GM18867 (cell line): ENCODE data around the gene CCDC88C.

ENCODE experiments used
- ATAC-seq: cut with Tn5 transposase; IDR thresholded peaks from one replicate; pipeline ENCODE4 v1.9.1; 2021; ENCODE audit warnings: mild to moderate bottlenecking, moderate library complexity; ENCODE audit not compliant: unreplicated experiment

The CCDC88C gene

DNA sequence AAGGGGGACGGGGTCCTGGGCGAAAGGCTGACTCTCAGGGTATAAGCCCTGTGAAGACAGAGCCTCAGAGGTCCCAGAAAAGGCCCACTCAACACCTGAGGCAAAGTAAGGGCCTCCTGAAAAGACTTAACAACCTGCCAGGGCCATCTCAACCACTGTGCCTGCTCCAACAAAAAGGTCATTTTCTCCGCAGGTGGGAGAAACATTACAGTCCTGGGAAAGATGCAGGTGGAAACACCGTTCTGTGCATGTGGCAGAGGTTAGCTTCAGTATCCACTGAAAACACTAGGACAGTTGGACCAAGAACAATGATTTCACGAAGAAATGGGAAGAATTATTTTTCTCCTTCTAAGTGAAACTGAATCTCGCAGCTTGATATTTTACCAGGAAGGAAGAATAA is 50.9 kb downstream of the CCDC88C start:
- ATAC-seq: no peak

DNA sequence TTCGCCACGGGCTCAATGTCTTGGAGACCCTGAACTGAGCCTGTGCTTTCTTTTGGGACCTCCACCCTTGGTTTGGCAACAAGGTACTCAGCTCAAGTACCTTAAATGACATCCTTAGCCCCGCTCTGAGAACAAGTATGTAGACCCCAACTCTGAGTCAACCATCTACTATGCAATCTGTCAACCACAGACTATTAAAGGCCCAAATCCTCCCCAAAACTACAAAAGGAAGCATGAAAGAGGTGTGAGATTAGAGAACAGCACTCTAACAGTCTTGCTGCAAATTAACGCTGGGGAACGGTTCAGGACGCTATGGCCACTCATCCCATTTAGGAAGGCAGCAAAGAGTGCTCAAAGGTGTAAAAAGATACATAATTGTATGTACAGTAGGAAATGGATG is 52.1 kb downstream of the CCDC88C start:
- ATAC-seq: no peak

DNA sequence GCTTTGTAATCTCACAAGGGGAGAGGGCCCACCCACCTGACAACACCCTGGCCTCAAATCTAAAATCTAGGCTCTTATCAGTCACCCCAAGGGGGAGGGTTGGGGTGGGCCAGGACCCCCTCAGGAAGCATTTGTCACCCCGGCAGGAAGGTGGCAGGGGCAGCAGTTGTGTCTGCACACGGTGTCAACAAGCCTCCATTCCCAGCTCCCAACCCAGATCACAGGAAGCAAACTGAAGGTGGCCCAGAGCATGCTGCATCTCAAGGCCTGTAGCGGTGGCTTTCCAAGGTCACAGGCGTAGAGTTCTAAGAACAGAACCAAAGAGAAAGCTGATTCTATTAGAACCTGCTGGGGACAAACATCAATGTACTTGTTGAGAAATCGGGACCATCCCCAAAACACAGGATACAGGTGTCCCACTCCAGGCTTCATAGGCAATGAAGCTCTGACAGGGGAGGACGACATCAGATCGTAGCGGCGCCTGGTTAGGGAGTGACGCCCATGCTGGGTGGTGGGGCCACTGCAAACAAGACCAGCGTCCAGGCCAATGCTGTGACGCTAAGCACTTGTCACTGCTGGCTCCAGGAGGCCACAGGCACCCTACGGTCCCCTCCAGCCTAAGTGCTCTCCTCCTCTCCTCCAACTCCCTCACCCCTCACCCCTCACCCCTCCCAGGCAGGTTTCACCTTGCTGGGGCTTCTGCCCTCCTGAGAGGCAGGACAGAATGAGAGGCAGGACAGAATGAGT is 52.9 kb downstream of the CCDC88C start:
- ATAC-seq: no peak

DNA sequence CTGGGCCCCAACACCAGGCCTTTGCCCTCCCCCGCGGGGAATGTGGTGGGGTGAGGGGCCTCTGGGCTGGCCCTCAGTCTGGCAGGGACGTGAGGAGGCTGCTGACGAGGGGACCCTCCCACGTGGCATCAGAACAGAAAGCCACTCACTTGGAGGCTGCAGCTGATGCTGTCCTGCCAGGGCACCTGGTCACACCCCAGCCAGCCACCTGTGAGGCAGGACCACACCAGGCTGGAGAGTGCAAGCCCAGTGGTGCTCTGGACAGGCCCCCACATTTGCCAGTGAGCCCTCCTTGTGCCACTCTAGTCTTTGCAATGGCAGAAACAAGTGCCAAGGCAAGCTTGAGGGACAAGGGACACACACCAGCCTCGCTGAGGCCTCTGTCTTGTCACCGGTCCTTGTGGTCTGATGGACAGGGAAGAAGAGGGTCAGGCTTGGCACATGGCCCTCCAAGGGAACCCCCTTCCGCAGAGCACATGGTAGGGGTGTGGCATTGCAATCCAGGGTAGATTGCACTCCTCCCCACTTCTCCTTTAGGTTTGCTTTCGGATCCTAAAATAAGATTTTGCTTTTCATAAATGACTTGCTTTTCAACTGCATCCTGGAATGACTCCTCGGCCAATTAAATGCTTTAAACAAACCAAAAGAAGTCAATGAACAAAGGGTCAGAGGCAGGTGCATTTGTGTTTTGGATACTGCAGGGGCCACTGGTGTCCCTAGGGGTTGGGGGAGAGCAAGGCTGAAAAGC is 53.7 kb downstream of the CCDC88C start:
- peak; percentile 39 for ATAC-seq

DNA sequence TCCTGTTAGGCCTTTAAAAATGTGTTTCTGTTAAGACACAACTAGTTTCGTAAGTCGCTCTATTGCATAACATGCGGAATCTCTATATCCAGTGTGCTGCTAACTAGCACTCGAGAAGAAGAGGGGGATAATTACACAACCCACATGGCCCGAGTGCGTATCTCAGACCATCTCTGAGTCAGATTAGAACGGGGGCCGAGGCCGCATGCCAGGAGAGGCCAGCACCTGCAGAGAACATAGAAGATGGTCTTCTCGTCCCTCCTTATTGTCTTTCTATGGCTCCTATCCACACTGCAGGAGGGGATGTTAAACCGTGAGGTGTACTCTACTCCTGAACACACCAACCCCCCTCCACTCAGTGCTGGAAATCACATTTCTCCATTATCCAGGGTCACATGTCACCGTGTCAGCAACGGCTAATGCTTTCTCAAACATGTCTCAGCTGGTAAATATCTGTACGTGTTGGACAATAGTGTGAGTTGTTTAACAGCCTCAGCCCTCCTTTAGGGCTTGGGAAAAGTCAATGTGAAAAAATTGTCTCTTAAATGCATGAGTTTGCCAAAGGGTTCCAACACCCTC is 56.3 kb downstream of the CCDC88C start:
- ATAC-seq: no peak

DNA sequence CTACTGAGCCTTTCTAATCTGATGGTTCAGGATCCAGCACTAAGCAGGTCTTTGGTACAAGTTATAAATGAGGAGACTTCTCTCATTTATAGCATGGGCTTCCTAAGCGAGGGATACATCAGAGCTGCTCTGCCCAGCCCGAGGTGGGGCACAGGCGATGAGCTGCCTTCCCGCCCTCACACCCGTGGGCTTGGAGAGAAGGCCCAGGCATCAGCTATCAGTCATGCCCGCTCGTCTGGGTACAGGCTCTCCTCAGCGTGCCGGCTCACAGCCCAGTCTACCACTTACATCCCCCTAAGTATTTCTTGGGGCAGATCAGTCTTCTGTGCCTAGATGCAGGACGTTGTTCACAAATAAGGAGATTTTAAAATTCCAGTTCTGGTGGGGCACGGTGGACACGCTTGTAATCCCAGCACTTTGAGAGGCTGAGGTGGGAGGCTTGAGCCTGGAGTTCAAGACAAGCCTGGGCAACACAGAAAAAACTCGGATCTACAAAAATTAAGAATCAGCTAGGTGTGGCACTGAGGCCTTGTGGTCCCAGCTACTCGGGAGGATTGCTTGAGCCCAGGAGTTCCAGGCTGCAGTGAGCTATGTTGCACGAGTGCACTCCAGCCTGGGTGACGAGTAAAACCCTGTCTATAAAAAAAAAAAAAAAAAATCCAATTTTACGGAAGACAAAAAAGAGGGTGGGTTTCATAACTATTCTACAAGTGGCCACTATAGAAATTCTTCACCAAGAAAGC is 57.0 kb downstream of the CCDC88C start:
- ATAC-seq: no peak

DNA sequence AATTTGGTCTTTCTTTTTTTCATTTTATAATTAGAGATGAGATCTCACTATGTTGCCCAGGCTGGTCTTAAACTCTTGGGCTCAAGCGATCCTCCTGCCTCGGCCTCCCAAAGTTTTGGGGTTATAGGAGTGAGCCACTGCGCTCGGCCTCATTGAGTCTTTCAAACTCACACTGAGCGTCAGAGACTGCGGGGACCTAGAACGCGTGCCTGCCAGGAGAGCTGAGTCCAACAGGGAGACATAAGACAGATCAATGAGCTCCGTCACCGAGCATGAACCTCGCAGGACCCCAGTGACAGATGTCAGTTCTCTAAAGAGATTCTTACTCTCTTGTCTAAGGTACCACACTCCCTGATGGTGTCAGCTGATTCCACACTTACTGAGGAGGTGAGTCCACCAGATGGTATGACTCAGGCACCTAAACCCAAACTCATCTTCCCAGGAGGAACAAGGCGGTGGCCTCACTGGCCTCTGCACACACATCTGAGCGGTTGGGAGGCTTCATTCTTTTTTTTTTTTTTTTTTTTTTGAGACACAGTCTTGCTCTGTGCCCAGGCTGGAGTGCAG is 58.9 kb downstream of the CCDC88C start:
- no peak for ATAC-seq

DNA sequence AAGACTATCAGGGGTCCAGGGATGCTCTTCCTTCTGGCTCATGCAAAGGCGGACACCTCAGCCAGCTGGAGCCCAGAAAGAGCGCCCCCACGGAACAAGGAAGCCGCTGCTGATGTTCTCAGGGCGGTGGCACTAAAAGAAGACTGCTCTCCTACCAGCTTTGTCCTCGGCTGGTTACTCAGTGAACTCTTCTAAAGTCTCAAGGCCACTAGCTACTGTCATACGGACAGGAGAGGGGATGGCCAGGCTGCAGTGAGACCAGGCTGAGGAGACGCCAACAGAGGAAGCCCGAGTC is 59.6 kb downstream of the CCDC88C start:
- ATAC-seq: no peak

DNA sequence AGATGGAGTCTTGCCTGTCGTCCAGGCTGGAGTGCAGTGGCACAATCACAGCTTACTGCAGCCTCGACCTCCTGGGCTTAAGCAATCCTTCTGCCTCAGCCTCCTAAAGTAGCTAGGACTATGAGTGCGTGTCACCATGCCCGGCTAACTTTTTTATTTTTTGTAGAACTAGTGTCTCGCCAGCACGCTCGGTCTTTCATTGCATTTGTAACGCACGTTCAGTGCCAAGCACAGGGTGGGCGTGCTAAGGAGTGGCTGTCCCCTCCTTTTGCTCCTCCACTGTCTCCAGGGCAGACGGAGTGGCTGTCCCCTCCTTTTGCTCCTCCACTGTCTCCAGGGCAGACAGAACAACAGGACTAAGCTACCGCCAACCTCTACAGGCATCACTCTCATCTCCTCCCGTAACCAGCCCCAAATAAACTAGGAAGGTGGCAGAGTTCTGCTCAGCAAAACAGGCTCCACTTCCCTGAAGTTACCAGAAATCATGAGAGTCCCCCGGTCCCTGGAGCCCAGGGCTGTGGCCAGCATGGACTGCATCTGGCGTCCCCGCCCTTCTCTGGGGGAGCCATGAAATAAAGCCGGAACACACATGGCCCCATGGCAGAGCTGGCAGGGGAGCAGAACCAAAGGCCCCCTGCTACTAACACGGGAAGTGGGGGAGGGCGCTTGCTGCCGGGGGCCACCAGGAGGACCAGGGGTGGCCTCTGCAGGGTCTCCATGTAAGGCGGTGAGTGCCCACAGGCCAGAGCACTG is 60.2 kb downstream of the CCDC88C start:
- no peak for ATAC-seq

DNA sequence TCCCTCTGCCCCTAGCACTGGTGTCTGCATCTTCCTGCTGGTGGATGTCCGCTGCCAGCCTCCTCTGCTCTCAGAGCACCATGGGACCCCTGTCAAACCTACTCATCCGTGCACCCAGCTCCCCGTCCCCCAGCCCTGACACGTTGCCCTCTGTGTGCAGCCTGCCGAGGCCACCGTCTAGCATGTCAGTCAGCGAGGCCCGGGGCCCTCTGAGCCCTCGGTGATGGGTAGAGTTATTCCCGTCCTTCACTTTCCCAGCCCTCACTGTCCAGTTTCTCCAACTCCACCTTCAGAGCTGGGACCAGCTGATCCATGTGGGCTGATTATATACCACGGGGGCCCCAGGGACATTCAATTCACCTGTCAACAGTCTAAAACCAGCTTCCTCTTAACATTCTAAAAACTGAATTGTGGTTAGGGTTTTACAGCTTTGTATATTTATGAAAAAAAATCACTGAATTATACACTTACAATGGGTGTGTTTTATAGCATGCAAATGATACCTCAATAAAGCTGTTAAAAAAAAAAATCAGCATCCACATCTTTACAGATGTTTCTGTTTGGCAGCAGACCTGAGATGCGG is 61.3 kb downstream of the CCDC88C start:
- ATAC-seq: peak; percentile 35

DNA sequence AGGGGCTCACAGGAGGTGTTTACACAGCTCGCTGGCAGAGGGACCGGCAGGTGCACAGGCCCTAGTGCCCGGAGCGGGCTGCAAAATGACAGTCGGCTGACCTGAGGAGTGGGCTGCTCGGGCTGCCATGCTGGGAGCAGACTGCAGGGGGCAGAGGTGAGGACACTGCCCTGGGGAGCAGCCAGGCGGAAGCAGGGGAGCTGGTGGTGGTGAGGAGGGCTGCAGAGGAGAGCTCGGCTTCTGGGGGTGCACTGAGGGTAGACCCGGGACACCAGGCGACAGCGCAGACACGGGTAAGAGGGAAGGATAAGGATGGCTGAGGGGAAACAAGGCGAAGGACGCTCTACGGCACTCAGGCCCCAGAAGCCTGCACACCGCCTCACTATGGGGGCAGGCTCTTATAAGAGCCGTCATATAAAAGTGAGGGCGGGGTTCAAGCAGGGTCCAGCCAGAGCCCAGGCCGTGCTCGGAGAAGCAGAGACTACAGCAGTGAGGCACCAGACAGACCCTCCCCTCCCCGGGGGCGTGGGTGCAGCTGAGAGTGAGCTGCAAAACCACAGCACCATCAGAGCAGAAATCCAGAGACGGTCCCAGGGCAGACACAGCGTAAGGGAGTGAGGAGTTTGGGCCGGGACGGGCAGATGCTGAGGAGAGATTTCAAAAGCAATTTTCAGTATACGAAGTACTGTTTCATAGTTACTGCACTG is 62.5 kb downstream of the CCDC88C start:
- no peak for ATAC-seq

DNA sequence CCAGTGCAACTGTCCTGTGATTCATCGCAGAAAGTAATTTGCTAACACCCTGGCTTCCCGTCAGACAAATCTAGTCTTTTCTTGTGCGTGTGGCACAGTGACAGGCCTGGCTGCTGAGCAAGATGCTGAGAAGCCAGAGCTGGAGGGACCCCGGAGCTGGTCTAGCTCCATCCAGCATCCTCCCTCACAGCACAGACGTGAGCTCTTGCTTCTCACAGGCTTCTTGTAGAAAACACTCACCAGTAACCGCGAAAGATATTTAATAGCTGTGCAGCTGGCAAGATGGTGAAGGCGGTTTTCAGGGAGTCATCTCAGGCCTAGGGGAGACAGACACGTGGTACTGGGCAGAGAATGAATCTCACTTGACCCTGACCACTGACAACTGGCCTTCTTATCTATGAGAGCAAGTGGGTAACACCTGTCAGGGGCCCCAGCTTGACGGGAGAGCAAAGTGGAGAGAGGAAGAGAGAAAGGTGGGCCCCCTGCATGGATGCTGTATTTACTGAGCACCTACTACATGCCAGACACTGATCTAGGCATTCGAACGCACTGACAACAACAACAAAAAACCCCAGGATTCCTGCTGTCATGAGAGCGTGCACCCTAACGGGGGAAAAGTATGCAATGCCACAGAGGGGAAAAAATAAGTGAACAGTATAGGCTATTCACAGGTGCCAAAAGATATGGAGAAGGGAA is 63.3 kb downstream of the CCDC88C start:
- ATAC-seq: no peak

DNA sequence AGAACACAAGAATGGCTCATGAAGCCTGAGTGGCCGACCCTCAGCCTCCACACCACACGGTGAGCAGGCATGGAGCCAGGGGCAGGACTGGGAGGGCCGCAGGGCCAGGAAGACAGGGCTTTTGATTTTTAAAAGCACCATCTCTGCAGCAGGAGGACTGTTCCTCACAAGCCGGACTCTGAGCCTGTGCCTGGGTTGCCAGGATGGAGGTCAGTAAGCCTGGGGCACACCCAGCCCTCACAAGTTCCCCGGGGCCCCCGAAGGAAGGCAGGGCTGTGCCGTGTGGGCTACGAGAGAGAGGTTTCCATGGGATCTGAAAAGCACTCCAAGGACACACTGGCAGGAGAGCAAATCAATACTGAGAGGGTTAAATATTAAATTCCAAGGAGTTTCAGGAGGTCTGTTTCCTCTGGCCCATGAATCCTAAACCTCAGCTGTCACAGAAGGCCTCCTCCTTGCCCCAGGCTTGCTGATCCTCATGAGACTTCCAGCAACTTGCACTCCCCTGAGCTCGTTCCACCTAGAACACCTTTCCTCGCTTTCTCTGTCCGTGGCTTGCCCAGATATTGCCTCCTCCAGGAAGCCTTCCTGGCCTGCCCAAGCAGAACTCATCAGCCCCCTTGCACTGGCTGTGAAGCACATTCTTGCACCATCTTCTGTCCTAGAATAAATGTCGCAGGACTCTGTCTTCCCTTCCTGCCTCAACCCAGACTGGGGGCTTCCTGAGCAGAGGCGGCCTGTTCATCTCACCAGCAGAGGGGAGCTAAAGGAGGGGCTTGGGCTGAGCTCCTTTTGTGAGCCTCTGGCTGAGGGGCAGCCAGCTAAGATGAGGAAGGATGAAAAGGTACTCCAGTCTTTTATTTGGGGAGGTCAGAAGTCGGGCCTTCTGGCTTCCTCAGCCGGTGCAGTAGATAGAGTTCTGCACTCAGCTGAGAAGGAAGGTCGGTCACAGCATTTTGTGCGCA is 64.6 kb downstream of the CCDC88C start:
- no peak for ATAC-seq

DNA sequence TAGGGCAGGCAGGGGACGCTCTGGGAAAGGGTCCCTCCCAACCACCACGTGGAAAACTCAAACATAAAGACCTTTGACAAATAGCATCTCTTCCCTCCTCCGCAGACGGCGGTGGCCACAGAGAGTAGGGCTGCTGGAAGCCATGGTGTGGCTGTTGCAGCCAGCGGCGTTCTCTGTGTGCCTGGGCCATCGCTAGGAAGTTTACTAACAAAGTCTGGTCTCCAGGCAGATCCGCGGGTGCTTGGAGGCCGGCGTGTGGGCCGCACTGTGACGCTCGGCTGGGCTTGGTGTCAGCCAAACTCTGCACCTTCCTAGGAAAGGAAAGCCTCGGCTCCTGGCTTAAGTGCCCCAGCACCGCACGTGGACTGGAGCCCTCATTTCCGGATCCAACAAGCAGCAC is 65.6 kb downstream of the CCDC88C start:
- no peak for ATAC-seq

DNA sequence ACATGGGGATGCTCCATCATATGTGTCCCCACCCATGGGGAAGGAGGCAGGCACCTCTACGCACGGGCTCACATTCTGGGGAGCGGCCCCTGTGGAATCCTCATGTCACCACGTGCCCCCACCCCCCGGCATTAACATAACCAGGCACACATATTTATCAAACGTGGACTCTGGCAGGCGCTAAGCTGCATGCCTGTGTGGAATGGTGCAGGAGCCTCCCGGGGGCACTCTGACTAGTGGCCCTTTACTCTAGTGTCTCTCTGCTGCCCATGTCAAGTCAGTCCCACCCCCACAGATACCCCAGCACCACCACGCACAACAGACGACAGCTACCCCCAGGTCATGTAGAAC is 66.1 kb downstream of the CCDC88C start:
- ATAC-seq: no peak

DNA sequence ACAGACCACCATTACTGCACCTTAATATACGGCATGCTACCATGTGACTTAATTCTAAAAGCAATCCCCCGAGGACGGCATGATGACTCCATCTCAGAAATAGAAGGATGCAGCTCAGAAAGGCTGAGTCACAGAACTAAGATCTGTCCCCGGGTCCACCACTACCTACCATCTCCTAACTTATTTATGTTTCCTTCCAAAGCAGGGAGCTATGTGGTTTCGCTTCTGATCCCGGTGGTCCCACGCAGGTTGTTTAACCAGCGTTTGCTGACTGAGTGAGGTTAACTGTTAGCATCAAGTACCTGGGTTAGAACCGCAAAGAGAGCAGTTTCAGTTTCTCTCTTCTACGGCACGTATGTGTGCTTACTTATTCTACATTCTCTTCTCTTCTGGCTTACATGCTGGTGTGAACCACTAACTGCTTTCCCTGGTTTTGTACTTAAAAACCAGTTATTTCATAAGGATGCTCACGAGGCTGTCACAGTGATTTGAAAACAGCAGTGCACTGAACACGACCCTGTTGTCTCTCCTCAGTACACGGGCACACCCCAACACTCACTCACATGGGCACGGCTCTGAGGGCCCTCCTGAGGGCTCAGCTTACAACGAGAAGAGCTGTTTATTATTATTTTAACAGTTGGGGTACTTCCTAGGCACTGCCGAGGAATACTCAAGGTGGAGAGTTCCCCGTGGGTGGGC is 66.7 kb downstream of the CCDC88C start:
- ATAC-seq: peak; percentile 67

DNA sequence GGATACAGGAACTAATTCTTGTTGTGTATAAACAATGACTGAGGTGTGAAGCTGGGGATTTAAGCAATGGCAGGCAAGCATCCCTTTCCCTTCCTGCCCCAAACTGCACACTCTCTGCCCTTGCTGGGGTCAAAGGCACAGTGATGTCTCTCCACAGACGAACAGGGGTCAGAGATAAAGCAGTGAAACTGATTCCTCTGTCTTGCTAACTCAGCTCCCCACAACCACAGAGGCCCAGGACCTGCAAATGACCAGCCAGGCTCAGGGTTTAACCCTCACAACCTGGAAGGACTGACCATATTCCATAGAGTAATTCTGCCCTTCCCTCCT is 67.2 kb downstream of the CCDC88C start:
- peak; percentile 4 for ATAC-seq
